ENCODE results near the gene KRT82.
"Not testable (repeated sequence)": the region's sequence is repeated elsewhere in the genome, so short reads cannot be mapped to it uniquely, and the experiment has no call there.

Gene KRT82

DNA sequence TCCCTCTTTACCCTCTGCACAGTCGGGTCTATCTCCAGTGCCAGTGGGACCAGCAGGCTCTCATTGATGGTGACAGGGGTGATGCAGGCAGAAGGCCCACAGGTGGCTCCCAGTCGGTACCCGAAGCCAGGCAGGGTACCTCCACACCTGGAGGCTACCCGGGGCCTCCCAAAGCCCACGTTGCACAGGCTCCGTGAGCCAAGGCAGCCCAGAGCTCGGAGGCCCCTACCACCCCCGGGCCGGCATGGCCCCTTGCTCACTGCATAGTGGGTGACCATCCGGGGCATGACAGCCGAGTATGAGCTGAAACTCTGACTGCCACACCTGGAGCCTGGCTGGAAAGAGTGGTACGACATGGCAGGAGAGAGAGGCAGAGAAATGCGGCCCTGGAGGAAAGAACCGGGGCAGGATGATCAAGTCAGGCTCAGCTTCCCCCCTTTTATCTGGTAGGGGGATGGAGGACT is at the start of gene KRT82:
TSS of gene KRT82 (minus strand) at position 414 of the 464 bp plus-strand sequence. CDS start at position 356, 58 bp downstream.
- DNase-seq (ENCODE audit: extremely low spot score), result no peak
- ChIA-PET POLR2A (no interaction called here), CTCF (no interaction called here)
- TF ChIP-seq ARNT (IDR thresholded peaks at IDR 0.05) (no peak), LEF1 (IDR thresholded peaks at IDR 0.05; ENCODE audit: borderline replicate concordance) (no peak), SP1 (IDR thresholded peaks at IDR 0.05) (no peak), ELF4 (IDR thresholded peaks at IDR 0.05) (no peak), NFRKB (IDR thresholded peaks at IDR 0.05) (no peak), FOXA1 (IDR thresholded peaks at IDR 0.05) (no peak), HDGF (IDR thresholded peaks at IDR 0.05; ENCODE audit: borderline replicate concordance) (no peak), SUZ12 (IDR thresholded peaks at IDR 0.05) (no peak), FOXK2 (IDR thresholded peaks at IDR 0.05) (no peak), TARDBP (IDR thresholded peaks at IDR 0.05) (no peak), BHLHE40 (IDR thresholded peaks at IDR 0.05; ENCODE audit: borderline replicate concordance) (no peak), L3MBTL2 (conservative IDR thresholded peaks at IDR 0.05) (no peak), ZNF384 (IDR thresholded peaks at IDR 0.05) (no peak), FOXM1 (IDR thresholded peaks at IDR 0.05; ENCODE audit: borderline replicate concordance) (no peak), CTBP1 (IDR thresholded peaks at IDR 0.05; ENCODE audit: borderline replicate concordance) (no peak)
- TF ChIP-seq, protein P1, sequence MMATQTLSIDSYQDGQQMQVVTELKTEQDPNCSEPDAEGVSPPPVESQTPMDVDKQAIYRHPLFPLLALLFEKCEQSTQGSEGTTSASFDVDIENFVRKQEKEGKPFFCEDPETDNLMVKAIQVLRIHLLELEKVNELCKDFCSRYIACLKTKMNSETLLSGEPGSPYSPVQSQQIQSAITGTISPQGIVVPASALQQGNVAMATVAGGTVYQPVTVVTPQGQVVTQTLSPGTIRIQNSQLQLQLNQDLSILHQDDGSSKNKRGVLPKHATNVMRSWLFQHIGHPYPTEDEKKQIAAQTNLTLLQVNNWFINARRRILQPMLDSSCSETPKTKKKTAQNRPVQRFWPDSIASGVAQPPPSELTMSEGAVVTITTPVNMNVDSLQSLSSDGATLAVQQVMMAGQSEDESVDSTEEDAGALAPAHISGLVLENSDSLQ (IDR thresholded peaks at IDR 0.05), result no peak

DNA sequence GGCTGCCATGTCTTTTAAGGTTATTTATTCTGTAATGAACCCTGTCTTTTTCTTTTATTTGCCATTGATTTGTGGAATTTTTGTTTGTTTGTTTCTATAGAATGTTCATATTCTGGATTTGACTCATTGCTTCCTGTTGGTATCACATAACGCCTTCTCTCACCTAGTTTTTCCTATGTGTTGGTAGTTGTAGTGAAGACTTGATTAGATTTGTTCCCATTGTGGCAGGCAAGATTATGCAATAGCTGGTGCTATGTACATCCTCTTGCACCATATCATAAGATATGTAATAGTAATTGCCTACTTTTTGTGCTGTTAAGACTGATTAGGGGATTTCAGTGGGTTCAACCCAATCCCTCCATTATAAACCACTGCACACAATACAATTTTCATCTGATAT is 49.7 kb upstream of the KRT82 start:
- ChIA-PET POLR2A (no interaction called here), CTCF (no interaction called here)
- TF ChIP-seq HDGF (IDR thresholded peaks at IDR 0.05; ENCODE audit: borderline replicate concordance), result no peak
- TF ChIP-seq CTBP1 (IDR thresholded peaks at IDR 0.05; ENCODE audit: borderline replicate concordance), result no peak
- TF ChIP-seq BHLHE40 (IDR thresholded peaks at IDR 0.05; ENCODE audit: borderline replicate concordance), result no peak
- no peak for TF ChIP-seq NFRKB (IDR thresholded peaks at IDR 0.05)
- TF ChIP-seq L3MBTL2 (conservative IDR thresholded peaks at IDR 0.05), result no peak
- no peak for TF ChIP-seq FOXA1 (IDR thresholded peaks at IDR 0.05)
- no peak for TF ChIP-seq SUZ12 (IDR thresholded peaks at IDR 0.05)
- TF ChIP-seq FOXM1 (IDR thresholded peaks at IDR 0.05; ENCODE audit: borderline replicate concordance), result no peak
- DNase-seq (ENCODE audit: extremely low spot score), result no peak

DNA sequence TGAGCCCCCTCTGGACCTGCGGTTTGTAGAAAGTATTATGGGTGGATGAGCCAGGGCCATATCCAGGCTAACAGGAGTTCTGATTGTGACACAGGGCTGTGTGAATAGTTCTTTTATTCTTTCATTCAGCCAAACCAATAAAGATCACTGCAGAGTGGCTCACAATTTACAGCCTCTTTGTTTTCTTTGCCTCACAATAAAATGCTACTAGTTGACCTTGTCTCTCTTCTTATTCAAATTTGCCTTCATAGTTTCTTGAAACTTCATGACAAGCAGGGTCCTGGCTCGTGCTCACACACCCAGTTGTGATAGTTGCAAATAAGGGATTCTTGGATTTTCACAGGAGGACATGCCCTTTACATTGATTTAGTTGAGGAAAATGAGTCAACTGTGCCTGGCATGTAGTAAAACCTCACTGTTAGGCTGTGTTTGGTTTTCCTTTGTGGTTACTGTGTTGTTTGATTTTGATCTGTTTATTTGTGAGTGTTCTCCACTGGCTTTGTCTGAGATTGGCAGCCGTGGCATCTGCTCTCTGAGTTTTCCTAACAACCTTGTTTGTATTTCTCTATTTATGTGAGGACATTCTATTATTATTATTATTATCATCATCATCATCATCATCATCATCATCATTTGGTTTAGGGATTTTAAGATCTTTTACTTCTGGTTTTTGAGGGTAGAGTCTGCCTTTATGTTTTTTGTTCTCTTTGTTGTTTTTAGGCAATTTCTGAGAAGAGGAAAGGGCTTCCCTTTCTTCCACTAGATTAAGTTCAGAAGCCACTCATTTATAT is 48.5 kb upstream of the KRT82 start:
- DNase-seq (ENCODE audit: extremely low spot score), result no peak
- ChIA-PET POLR2A (no interaction called here), CTCF (no interaction called here)
- TF ChIP-seq FOXM1 (IDR thresholded peaks at IDR 0.05; ENCODE audit: borderline replicate concordance) (no peak), BHLHE40 (IDR thresholded peaks at IDR 0.05; ENCODE audit: borderline replicate concordance) (no peak), CTBP1 (IDR thresholded peaks at IDR 0.05; ENCODE audit: borderline replicate concordance) (no peak), NFRKB (IDR thresholded peaks at IDR 0.05) (no peak), TARDBP (IDR thresholded peaks at IDR 0.05) (no peak), ZNF384 (IDR thresholded peaks at IDR 0.05) (no peak), SP1 (IDR thresholded peaks at IDR 0.05) (no peak), SUZ12 (IDR thresholded peaks at IDR 0.05) (no peak), L3MBTL2 (conservative IDR thresholded peaks at IDR 0.05) (no peak), ARNT (IDR thresholded peaks at IDR 0.05) (no peak), FOXK2 (IDR thresholded peaks at IDR 0.05) (no peak), ELF4 (IDR thresholded peaks at IDR 0.05) (no peak), HDGF (IDR thresholded peaks at IDR 0.05; ENCODE audit: borderline replicate concordance) (no peak), FOXA1 (IDR thresholded peaks at IDR 0.05) (no peak), LEF1 (IDR thresholded peaks at IDR 0.05; ENCODE audit: borderline replicate concordance) (no peak)
- TF ChIP-seq, protein P1 (IDR thresholded peaks at IDR 0.05), result no peak

- no peak for DNase-seq (ENCODE audit: extremely low spot score)
- CTCF ChIA-PET, result no interaction called here
- POLR2A ChIA-PET, result no interaction called here
- TF ChIP-seq FOXA1 (IDR thresholded peaks at IDR 0.05), result no peak
- TF ChIP-seq BHLHE40 (IDR thresholded peaks at IDR 0.05; ENCODE audit: borderline replicate concordance), result no peak
- TF ChIP-seq SP1 (IDR thresholded peaks at IDR 0.05), result no peak
- TF ChIP-seq, protein P1 (IDR thresholded peaks at IDR 0.05), result no peak
- no peak for TF ChIP-seq SUZ12 (IDR thresholded peaks at IDR 0.05)
- TF ChIP-seq FOXM1 (IDR thresholded peaks at IDR 0.05; ENCODE audit: borderline replicate concordance), result no peak
- TF ChIP-seq ZNF384 (IDR thresholded peaks at IDR 0.05), result no peak
- no peak for TF ChIP-seq ELF4 (IDR thresholded peaks at IDR 0.05)
- TF ChIP-seq LEF1 (IDR thresholded peaks at IDR 0.05; ENCODE audit: borderline replicate concordance), result no peak
- no peak for TF ChIP-seq HDGF (IDR thresholded peaks at IDR 0.05; ENCODE audit: borderline replicate concordance)
- no peak for TF ChIP-seq L3MBTL2 (conservative IDR thresholded peaks at IDR 0.05)
- TF ChIP-seq CTBP1 (IDR thresholded peaks at IDR 0.05; ENCODE audit: borderline replicate concordance), result no peak
- TF ChIP-seq TARDBP (IDR thresholded peaks at IDR 0.05), result no peak
- TF ChIP-seq ARNT (IDR thresholded peaks at IDR 0.05), result no peak
- TF ChIP-seq FOXK2 (IDR thresholded peaks at IDR 0.05), result no peak
- TF ChIP-seq NFRKB (IDR thresholded peaks at IDR 0.05), result no peak
Measured at GRCh38 chr12:52452101-52452500, 46.0 kb upstream of the KRT82 start, which contains the start of gene KRT6B. TSS of gene KRT6B (minus strand) at chr12:52452146. CDS start at chr12:52452078, 68 bp downstream.

GRCh38 chr12:52448228-52448627 is 42.1 kb upstream of the KRT82 start:
- no peak for DNase-seq (ENCODE audit: extremely low spot score)
- ChIA-PET POLR2A (no interaction called here), CTCF (no interaction called here)
- TF ChIP-seq FOXM1 (IDR thresholded peaks at IDR 0.05; ENCODE audit: borderline replicate concordance), result no peak
- TF ChIP-seq FOXK2 (IDR thresholded peaks at IDR 0.05), result no peak
- TF ChIP-seq ARNT (IDR thresholded peaks at IDR 0.05), result no peak
- TF ChIP-seq, protein P1 (IDR thresholded peaks at IDR 0.05), result no peak
- TF ChIP-seq BHLHE40 (IDR thresholded peaks at IDR 0.05; ENCODE audit: borderline replicate concordance), result no peak
- TF ChIP-seq ELF4 (IDR thresholded peaks at IDR 0.05), result no peak
- TF ChIP-seq SUZ12 (IDR thresholded peaks at IDR 0.05), result no peak
- no peak for TF ChIP-seq TARDBP (IDR thresholded peaks at IDR 0.05)
- TF ChIP-seq L3MBTL2 (conservative IDR thresholded peaks at IDR 0.05), result no peak
- TF ChIP-seq NFRKB (IDR thresholded peaks at IDR 0.05), result no peak

DNA sequence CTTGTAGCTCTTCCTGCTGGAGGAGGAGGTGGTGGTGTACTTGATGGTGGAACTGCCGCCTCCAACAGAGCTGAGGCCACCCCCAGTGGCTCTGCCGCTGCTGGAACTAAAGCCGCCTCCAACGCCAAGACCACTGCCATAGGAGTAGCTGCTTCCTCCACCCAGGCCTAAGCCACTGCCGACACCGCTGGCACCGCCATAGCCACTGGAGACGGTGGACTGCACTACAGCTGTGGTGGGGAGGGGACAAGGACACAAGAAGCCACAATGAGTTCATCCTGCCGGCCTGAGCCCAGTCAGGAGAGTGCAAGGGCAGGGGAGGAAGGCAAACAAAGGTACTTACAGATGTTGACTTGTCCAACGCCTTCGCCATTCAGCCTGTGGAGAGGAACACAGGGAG is 41.1 kb upstream of the KRT82 start:
- DNase-seq (ENCODE audit: extremely low spot score); CTCF ChIA-PET; POLR2A ChIA-PET: not testable (repeated sequence)
